HepG2 (cell line): ENCODE data around the gene MYL6. TPM values are rescaled to one million over a fixed set of nuclear protein-coding genes. Genes with fewer than 3 reads are reported as not detected.

Experiments used
- FLYWCH1 ChIP-seq: sonication (generic); formaldehyde crosslinking; IDR thresholded peaks from 2 replicates; pipeline ENCODE4 v1.8.1; 2023; ENCODE audit warnings: mild to moderate bottlenecking, missing genetic modification reagents
- FOSL2 ChIP-seq: sonication (generic); formaldehyde crosslinking; IDR thresholded peaks from 2 replicates; pipeline ENCODE4 v1.4.0; 2020; ENCODE audit warnings: missing genetic modification reagents
- NCOR1 ChIP-seq: fragments of 200-600 bp; sonication (generic); IDR thresholded peaks from 2 replicates; pipeline ENCODE4 v1.7.0; 2017; ENCODE audit warnings: antibody characterized with exemption, low read length, borderline replicate concordance
- XBP1 ChIP-seq: sonication (generic); formaldehyde crosslinking; IDR thresholded peaks from 2 replicates; pipeline ENCODE4 v1.5.0; 2020; ENCODE audit warnings: missing genetic modification reagents
- ZNF350 ChIP-seq: sonication (generic); formaldehyde crosslinking; IDR thresholded peaks from 2 replicates; pipeline ENCODE4 v1.4.0; 2020; ENCODE audit warnings: mild to moderate bottlenecking, low read depth, missing genetic modification reagents, borderline replicate concordance
- ZNF629 ChIP-seq: sonication (generic); formaldehyde crosslinking; conservative IDR thresholded peaks from 2 replicates; pipeline ENCODE4 v1.5.0; 2020; ENCODE audit warnings: missing genetic modification reagents
- polyA plus RNA-seq, 8 experiments: library from polyadenylated mRNA; depleted of rRNA in 3 of 8; stranded (reverse) in 7 of 8; unstranded in 1 of 8; fragments of >200 nt; fragmentation: Illumina TruSeq in 4 of 8; extraction: Trizol in 4 of 8; gene quantifications; 2 replicates each; pipeline versions ENCODE4 v1.2.1 to v1.2.3, GENCODE V29; 2011 to 2016; ENCODE audit warnings: low read depth in 4 of 8, missing spikeins in 1 of 8, mixed read lengths in 1 of 8; ENCODE audit not compliant: insufficient read depth in 1 of 8
- total RNA-seq, 5 experiments: library from RNA; depleted of rRNA; stranded (reverse); fragments of >200 nt; fragmentation: Illumina TruSeq; extraction: Trizol; gene quantifications; 2 replicates each; pipeline ENCODE4 v1.2.3, GENCODE V29; 2016; ENCODE audit warnings: low read depth in 1 of 5
- TF ChIP-seq, protein P1 (sequence below), 2 experiments: fragments of 450-650 bp in 1 of 2; sonication (generic) in 1 of 2; formaldehyde crosslinking in 1 of 2; IDR thresholded peaks; 2 replicates each; pipeline versions ENCODE4 v1.6.1 to v1.8.0; 2016 to 2022; ENCODE audit warnings: antibody characterized with exemption in 1 of 2, mild to moderate bottlenecking in 1 of 2, missing genetic modification reagents in 1 of 2
- TF ChIP-seq, protein P2 (sequence below): sonication (generic); formaldehyde crosslinking; IDR thresholded peaks from 2 replicates; pipeline ENCODE4 v1.4.0; 2020; ENCODE audit warnings: missing genetic modification reagents, borderline replicate concordance
- TF ChIP-seq, protein P3 (sequence below): sonication (generic); formaldehyde crosslinking; IDR thresholded peaks from 2 replicates; pipeline ENCODE4 v1.4.0; 2020; ENCODE audit warnings: missing genetic modification reagents
- TF ChIP-seq, protein P4 (sequence below): fragments of 450-650 bp; IDR thresholded peaks from 2 replicates; pipeline ENCODE4 v1.6.1; 2017; ENCODE audit warnings: mild to moderate bottlenecking
- TF ChIP-seq, protein P5 (sequence below): IDR thresholded peaks from 2 replicates; pipeline ENCODE4 v1.6.1; 2016; ENCODE audit warnings: missing biosample characterization, missing genetic modification reagents, low read depth

Gene MYL6
- total and polyA plus RNA-seq, 2 of the 13 experiments (the other 11 are each of a cell fraction or from before 2014, with no cell fraction given), result 1,127 to 1,192 TPM

DNA sequence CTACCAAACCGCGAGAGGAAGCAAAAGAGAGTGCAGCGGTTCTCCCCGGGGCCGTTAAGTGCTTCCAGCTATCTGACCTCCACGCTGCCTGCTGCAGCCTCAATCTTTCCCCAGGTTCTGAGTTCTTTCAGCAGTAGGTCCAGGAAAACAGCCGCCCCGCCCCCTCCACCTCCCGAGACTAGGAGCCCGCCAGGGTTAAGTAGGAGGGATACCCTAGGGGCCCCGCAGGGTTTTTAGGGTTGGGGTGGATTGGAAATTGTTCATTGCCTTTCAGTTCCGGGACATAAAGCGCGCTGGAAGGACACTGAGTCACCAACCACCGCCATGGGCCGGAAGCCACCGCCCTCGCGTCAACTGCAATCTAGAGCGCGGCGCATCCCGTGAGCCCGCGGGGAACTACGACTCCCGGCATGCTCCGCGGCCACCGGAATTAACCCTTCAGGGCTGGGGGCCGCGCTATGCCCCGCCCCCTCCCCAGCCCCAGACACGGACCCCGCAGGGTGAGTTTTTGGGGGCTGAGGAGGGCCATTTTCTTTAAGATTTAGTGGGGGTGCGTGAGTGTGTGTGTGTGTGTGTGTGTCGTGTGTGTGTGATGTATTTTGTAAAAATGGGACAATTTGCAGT lies 5.9 kb upstream of the MYL6 start, which contains the start of gene MYL6B (continued):
- TF ChIP-seq FOSL2 (peak; percentile 91), FLYWCH1 (CRISPR knock-in tag) (no peak), NCOR1 (no peak; the same call in 1 of the 2 replicates), ZNF350 (CRISPR knock-in tag) (no peak), ZNF629 (peak; percentile 29; the same call in 1 of the 2 replicates), XBP1 (CRISPR knock-in tag) (no peak)
- TF ChIP-seq, protein P1, sequence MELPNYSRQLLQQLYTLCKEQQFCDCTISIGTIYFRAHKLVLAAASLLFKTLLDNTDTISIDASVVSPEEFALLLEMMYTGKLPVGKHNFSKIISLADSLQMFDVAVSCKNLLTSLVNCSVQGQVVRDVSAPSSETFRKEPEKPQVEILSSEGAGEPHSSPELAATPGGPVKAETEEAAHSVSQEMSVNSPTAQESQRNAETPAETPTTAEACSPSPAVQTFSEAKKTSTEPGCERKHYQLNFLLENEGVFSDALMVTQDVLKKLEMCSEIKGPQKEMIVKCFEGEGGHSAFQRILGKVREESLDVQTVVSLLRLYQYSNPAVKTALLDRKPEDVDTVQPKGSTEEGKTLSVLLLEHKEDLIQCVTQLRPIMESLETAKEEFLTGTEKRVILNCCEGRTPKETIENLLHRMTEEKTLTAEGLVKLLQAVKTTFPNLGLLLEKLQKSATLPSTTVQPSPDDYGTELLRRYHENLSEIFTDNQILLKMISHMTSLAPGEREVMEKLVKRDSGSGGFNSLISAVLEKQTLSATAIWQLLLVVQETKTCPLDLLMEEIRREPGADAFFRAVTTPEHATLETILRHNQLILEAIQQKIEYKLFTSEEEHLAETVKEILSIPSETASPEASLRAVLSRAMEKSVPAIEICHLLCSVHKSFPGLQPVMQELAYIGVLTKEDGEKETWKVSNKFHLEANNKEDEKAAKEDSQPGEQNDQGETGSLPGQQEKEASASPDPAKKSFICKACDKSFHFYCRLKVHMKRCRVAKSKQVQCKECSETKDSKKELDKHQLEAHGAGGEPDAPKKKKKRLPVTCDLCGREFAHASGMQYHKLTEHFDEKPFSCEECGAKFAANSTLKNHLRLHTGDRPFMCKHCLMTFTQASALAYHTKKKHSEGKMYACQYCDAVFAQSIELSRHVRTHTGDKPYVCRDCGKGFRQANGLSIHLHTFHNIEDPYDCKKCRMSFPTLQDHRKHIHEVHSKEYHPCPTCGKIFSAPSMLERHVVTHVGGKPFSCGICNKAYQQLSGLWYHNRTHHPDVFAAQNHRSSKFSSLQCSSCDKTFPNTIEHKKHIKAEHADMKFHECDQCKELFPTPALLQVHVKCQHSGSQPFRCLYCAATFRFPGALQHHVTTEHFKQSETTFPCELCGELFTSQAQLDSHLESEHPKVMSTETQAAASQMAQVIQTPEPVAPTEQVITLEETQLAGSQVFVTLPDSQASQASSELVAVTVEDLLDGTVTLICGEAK (IDR thresholded peaks at IDR 0.05), result no peak
- TF ChIP-seq, protein P1 (CRISPR knock-in tag; IDR thresholded peaks at IDR 0.05), result peak; percentile 37; the same call in 1 of the 2 replicates
- TF ChIP-seq, protein P2, sequence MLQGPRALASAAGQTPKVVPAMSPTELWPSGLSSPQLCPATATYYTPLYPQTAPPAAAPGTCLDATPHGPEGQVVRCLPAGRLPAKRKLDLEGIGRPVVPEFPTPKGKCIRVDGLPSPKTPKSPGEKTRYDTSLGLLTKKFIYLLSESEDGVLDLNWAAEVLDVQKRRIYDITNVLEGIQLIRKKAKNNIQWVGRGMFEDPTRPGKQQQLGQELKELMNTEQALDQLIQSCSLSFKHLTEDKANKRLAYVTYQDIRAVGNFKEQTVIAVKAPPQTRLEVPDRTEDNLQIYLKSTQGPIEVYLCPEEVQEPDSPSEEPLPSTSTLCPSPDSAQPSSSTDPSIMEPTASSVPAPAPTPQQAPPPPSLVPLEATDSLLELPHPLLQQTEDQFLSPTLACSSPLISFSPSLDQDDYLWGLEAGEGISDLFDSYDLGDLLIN (CRISPR knock-in tag), result no peak
- TF ChIP-seq, protein P3, sequence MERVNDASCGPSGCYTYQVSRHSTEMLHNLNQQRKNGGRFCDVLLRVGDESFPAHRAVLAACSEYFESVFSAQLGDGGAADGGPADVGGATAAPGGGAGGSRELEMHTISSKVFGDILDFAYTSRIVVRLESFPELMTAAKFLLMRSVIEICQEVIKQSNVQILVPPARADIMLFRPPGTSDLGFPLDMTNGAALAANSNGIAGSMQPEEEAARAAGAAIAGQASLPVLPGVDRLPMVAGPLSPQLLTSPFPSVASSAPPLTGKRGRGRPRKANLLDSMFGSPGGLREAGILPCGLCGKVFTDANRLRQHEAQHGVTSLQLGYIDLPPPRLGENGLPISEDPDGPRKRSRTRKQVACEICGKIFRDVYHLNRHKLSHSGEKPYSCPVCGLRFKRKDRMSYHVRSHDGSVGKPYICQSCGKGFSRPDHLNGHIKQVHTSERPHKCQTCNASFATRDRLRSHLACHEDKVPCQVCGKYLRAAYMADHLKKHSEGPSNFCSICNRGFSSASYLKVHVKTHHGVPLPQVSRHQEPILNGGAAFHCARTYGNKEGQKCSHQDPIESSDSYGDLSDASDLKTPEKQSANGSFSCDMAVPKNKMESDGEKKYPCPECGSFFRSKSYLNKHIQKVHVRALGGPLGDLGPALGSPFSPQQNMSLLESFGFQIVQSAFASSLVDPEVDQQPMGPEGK (CRISPR knock-in tag), result peak; percentile 88
- TF ChIP-seq, protein P4, sequence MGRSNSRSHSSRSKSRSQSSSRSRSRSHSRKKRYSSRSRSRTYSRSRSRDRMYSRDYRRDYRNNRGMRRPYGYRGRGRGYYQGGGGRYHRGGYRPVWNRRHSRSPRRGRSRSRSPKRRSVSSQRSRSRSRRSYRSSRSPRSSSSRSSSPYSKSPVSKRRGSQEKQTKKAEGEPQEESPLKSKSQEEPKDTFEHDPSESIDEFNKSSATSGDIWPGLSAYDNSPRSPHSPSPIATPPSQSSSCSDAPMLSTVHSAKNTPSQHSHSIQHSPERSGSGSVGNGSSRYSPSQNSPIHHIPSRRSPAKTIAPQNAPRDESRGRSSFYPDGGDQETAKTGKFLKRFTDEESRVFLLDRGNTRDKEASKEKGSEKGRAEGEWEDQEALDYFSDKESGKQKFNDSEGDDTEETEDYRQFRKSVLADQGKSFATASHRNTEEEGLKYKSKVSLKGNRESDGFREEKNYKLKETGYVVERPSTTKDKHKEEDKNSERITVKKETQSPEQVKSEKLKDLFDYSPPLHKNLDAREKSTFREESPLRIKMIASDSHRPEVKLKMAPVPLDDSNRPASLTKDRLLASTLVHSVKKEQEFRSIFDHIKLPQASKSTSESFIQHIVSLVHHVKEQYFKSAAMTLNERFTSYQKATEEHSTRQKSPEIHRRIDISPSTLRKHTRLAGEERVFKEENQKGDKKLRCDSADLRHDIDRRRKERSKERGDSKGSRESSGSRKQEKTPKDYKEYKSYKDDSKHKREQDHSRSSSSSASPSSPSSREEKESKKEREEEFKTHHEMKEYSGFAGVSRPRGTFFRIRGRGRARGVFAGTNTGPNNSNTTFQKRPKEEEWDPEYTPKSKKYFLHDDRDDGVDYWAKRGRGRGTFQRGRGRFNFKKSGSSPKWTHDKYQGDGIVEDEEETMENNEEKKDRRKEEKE, result no peak
- TF ChIP-seq, protein P5, sequence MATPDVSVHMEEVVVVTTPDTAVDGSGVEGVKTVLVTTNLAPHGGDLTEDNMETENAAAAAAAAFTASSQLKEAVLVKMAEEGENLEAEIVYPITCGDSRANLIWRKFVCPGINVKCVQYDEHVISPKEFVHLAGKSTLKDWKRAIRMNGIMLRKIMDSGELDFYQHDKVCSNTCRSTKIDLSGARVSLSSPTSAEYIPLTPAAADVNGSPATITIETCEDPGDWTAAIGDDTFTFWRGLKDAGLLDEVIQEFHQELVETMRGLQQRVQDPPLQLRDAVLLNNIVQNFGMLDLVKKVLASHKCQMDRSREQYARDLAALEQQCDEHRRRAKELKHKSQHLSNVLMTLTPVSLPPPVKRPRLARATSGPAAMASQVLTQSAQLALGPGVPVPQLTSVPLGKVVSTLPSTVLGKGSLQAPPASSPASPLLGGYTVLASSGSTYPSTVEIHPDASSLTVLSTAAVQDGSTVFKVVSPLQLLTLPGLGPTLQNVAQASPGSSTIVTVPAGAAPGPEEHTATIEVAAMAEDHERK (CRISPR knock-in tag), result peak; percentile 53; the same call in 1 of the 2 replicates
